GM23248 (cell line): Measurements from ENCODE around the gene LRRFIP1. TPM values are rescaled to one million over a fixed set of nuclear protein-coding genes. Genes with fewer than 3 reads are reported as not detected.

Experiments used
- DNase-seq: peaks from one replicate; pipeline ENCODE4 v3.0.0-alpha.2; 2015
- H2AFZ ChIP-seq: fragments of 200-600 bp; sonication (generic); 2 replicates; pipeline ENCODE4 v1.6.1; 2016; ENCODE audit warnings: antibody characterized with exemption
- H3F3A ChIP-seq: fragments of 200-600 bp; sonication (generic); 2 replicates; pipeline ENCODE4 v1.6.1; 2016; ENCODE audit warnings: mild to moderate bottlenecking, antibody characterized with exemption, mixed run types; ENCODE audit not compliant: insufficient read depth
- H3K27ac ChIP-seq: fragments of 200-600 bp; sonication (generic); 2 replicates; pipeline ENCODE4 v1.5.1; 2016; ENCODE audit warnings: mild to moderate bottlenecking
- H3K27me3 ChIP-seq: fragments of 200-600 bp; sonication (generic); replicated peaks from 2 replicates; pipeline ENCODE4 v1.6.1; 2016; ENCODE audit warnings: mild to moderate bottlenecking; ENCODE audit not compliant: insufficient read depth
- H3K36me3 ChIP-seq: fragments of 200-600 bp; sonication (generic); 2 replicates; pipeline ENCODE4 v1.6.1; 2016; ENCODE audit warnings: low read depth, mild to moderate bottlenecking
- H3K4me1 ChIP-seq: fragments of 200-600 bp; sonication (generic); 2 replicates; pipeline ENCODE4 v1.6.1; 2016; ENCODE audit warnings: mild to moderate bottlenecking; ENCODE audit not compliant: insufficient read depth
- H3K4me2 ChIP-seq: fragments of 200-600 bp; sonication (generic); one replicate; pipeline ENCODE4 v1.6.1; 2016; ENCODE audit warnings: mild to moderate bottlenecking; ENCODE audit not compliant: unreplicated experiment
- H3K4me3 ChIP-seq: fragments of 200-600 bp; sonication (generic); 2 replicates; pipeline ENCODE4 v1.5.1; 2016; ENCODE audit warnings: mild to moderate bottlenecking
- H3K79me2 ChIP-seq: fragments of 200-600 bp; sonication (generic); 2 replicates; pipeline ENCODE4 v1.6.1; 2016; ENCODE audit warnings: mild to moderate bottlenecking; ENCODE audit not compliant: insufficient read depth
- H3K9ac ChIP-seq: fragments of 200-600 bp; sonication (generic); 2 replicates; pipeline ENCODE4 v1.6.1; 2016; ENCODE audit warnings: mild to moderate bottlenecking
- H3K9me2 ChIP-seq: fragments of 200-600 bp; sonication (generic); 2 replicates; pipeline ENCODE4 v1.6.1; 2016; ENCODE audit warnings: mixed run types, mild to moderate bottlenecking, moderate library complexity; ENCODE audit not compliant: insufficient read depth
- H3K9me3 ChIP-seq: fragments of 200-600 bp; sonication (generic); one replicate; pipeline ENCODE4 v1.6.1; 2017; ENCODE audit warnings: low read depth
- H4K20me1 ChIP-seq: fragments of 200-600 bp; sonication (generic); 2 replicates; pipeline ENCODE4 v1.6.0; 2016; ENCODE audit not compliant: insufficient read depth
- EZH2 ChIP-seq: fragments of 200-600 bp; sonication (generic); IDR thresholded peaks from 2 replicates; pipeline ENCODE4 v1.6.1; 2018; ENCODE audit warnings: antibody characterized with exemption, mild to moderate bottlenecking; ENCODE audit not compliant: insufficient read depth, poor library complexity, severe bottlenecking
- EZH2phosphoT487 ChIP-seq: fragments of 200-600 bp; sonication (generic); IDR thresholded peaks from 2 replicates; pipeline ENCODE4 v1.6.1; 2018; ENCODE audit warnings: antibody characterized with exemption, moderate library complexity, mild to moderate bottlenecking, low read depth; ENCODE audit not compliant: insufficient read depth
- WGBS, 2 experiments: methylation state at CpG; one replicate each; pipeline ENCODE4 v1.1.6; 2015 to 2017; ENCODE audit warnings: low lambda C conversion rate in 2 of 2, low coverage in 1 of 2; ENCODE audit errors: missing lambda C conversion rate in 2 of 2; 5-methylcytosine and 5-hydroxymethylcytosine counted together
- in situ Hi-C: fragments of 300-500 bp; cut with MboI; formaldehyde crosslinking; loops from 2 replicates; pipeline ENCODE4 v1.15.0; 2020
- polyA plus RNA-seq: library from polyadenylated mRNA; unstranded; fragments of >200 nt; fragmentation: Nextera tagmentation; extraction: Ambion mirVana; gene quantifications from 2 replicates; pipeline ENCODE4 v1.2.1, GENCODE V29; 2016
- total RNA-seq: library from RNA; depleted of rRNA; stranded (reverse); fragments of >200 nt; shearing (Covaris generic); gene quantifications from 2 replicates; pipeline ENCODE4 v1.2.3, GENCODE V29; 2014

LRRFIP1 gene
- total and polyA plus RNA-seq, 2 experiments from 2014 or later = 84.4 to 159 TPM

- 67 to 72% methylated on average over 14 to 15 of the region's 15 CpGs for WGBS, 2 experiments
- H4K20me1 ChIP-seq = no peaks in the 10 kb centered on the region
Observed at GRCh38 chr2:237739101-237739500, 111.7 kb downstream of the LRRFIP1 start.

GRCh38 chr2:237742191-237742590 lies 114.8 kb downstream of the LRRFIP1 start:
- Histone ChIP-seq H3K79me2 (peaks cover 96% of the 10 kb centered on the region), H3F3A (peaks cover 17% of the 10 kb centered on the region), H2AFZ (no peak overlapping the region), H3K36me3 (no peaks in the 10 kb centered on the region), H3K4me1 (peaks cover 12% of the 10 kb centered on the region), H3K4me3 (no peak overlapping the region), H3K27me3 (no peaks in the 10 kb centered on the region), H3K9me2 (no peaks in the 10 kb centered on the region), H3K27ac (no peak overlapping the region), H4K20me1 (no peaks in the 10 kb centered on the region), H3K9me3 (no peaks in the 10 kb centered on the region), H3K4me2 (no peak overlapping the region), H3K9ac (no peak overlapping the region)
- TF ChIP-seq EZH2 = no peak
- no peak for TF ChIP-seq EZH2phosphoT487
- in situ Hi-C loops = loop anchor here (10.0 kb wide), 2 partner anchors 67 to 157 kb away; no protein-coding TSS in a partner anchor
- no peak for DNase-seq
- 96 to 98% methylated on average over 12 of the region's 12 CpGs for WGBS, 2 experiments

More at GRCh38 chr2:237739101-237739500, 111.7 kb downstream of the LRRFIP1 start:
- Histone ChIP-seq H3K4me2 (no peak overlapping the region), H3K79me2 (peaks cover 98% of the 10 kb centered on the region), H3K4me1 (peaks cover 9% of the 10 kb centered on the region), H3K27me3 (no peaks in the 10 kb centered on the region), H3K9ac (no peak overlapping the region), H3K36me3 (peaks cover 8% of the 10 kb centered on the region), H3F3A (peaks cover 10% of the 10 kb centered on the region), H2AFZ (no peak overlapping the region), H3K9me2 (no peaks in the 10 kb centered on the region), H3K27ac (no peak overlapping the region), H3K4me3 (no peak overlapping the region), H3K9me3 (no peaks in the 10 kb centered on the region)
- in situ Hi-C loops = no loop called here
- TF ChIP-seq EZH2phosphoT487 (no peak), EZH2 (no peak)
- DNase-seq = no peak

GRCh38 chr2:237742614-237743013 lies 115.2 kb downstream of the LRRFIP1 start:
- H3K9ac ChIP-seq = no peak overlapping the region
- no peaks in the 10 kb centered on the region for H3K9me3 ChIP-seq
- H3K79me2 ChIP-seq = peaks cover 96% of the 10 kb centered on the region
- WGBS, 2 experiments = 81 to 93% methylated on average over 3 of the region's 3 CpGs
- no peak overlapping the region for H3K27ac ChIP-seq
- H3F3A ChIP-seq = peaks cover 17% of the 10 kb centered on the region
- H3K4me3 ChIP-seq = no peak overlapping the region
- H2AFZ ChIP-seq = no peak overlapping the region
- peaks cover 12% of the 10 kb centered on the region for H3K4me1 ChIP-seq
- H3K27me3 ChIP-seq = no peaks in the 10 kb centered on the region
- H3K4me2 ChIP-seq = no peak overlapping the region
- TF ChIP-seq EZH2 (no peak), EZH2phosphoT487 (no peak)
- H3K9me2 ChIP-seq = no peaks in the 10 kb centered on the region
- in situ Hi-C loops = loop anchor here (10.0 kb wide), 2 partner anchors 68 to 158 kb away; no protein-coding TSS in a partner anchor
- H3K36me3 ChIP-seq = no peaks in the 10 kb centered on the region
- DNase-seq = no peak
- H4K20me1 ChIP-seq = no peaks in the 10 kb centered on the region

- H3K9me2 ChIP-seq = no peaks in the 10 kb centered on the region
- no peaks in the 10 kb centered on the region for H3K36me3 ChIP-seq
- no peaks in the 10 kb centered on the region for H3K27me3 ChIP-seq
- H3F3A ChIP-seq = peaks cover 17% of the 10 kb centered on the region
- no peak overlapping the region for H2AFZ ChIP-seq
- DNase-seq = no peak
- no peaks in the 10 kb centered on the region for H4K20me1 ChIP-seq
- peaks cover 12% of the 10 kb centered on the region for H3K4me1 ChIP-seq
- in situ Hi-C loops = loop anchor here (10.0 kb wide), 2 partner anchors 68 to 158 kb away; no protein-coding TSS in a partner anchor
- peaks cover 96% of the 10 kb centered on the region for H3K79me2 ChIP-seq
- no peak overlapping the region for H3K27ac ChIP-seq
- H3K9me3 ChIP-seq = no peaks in the 10 kb centered on the region
- no peak overlapping the region for H3K4me3 ChIP-seq
- H3K4me2 ChIP-seq = no peak overlapping the region
- TF ChIP-seq EZH2phosphoT487 = no peak
- 0 out of 2 replicates have a peak overlapping the region, but pooled peaks have one; percentile 37 for H3K9ac ChIP-seq
- 87 to 98% methylated on average over 5 to 6 of the region's 6 CpGs for WGBS, 2 experiments
Observed at GRCh38 chr2:237743024-237743423, 115.6 kb downstream of the LRRFIP1 start.
